Cortex of kidney (tissue), 1 donor: Measurements from ENCODE around the gene UST.

Experiments
- DNase-seq: peaks from one replicate; lab custom pipeline; 2025; lab: John Stamatoyannopoulos, UW

Gene UST

GRCh38 chr6:149060985-149061760 is 314.3 kb downstream of the UST start:
- no peak for DNase-seq

GRCh38 chr6:149061930-149062329 is 315.1 kb downstream of the UST start:
- DNase-seq, result no peak

- DNase-seq, result no peak
Observed at GRCh38 chr6:149062653-149063348, 316.0 kb downstream of the UST start.

GRCh38 chr6:149063468-149063867 is 316.6 kb downstream of the UST start:
- no peak for DNase-seq

- DNase-seq, result no peak
Observed at GRCh38 chr6:149064001-149064659, 317.3 kb downstream of the UST start.

- no peak for DNase-seq
Observed at GRCh38 chr6:149064660-149065015, 317.8 kb downstream of the UST start.

- no peak for DNase-seq
Observed at GRCh38 chr6:149065121-149065520, 318.3 kb downstream of the UST start.

GRCh38 chr6:149065658-149066556 is 319.1 kb downstream of the UST start:
- no peak for DNase-seq

GRCh38 chr6:149071997-149072396 is 325.2 kb downstream of the UST start:
- DNase-seq, result no peak

GRCh38 chr6:149074832-149075258 is 328.0 kb downstream of the UST start:
- DNase-seq, result no peak

GRCh38 chr6:149075616-149076354 is 329.0 kb downstream of the UST start:
- no peak for DNase-seq

GRCh38 chr6:149076355-149076734 is 329.5 kb downstream of the UST start:
- no peak for DNase-seq

GRCh38 chr6:149077208-149077607 is 330.4 kb downstream of the UST start:
- DNase-seq, result no peak

GRCh38 chr6:149078211-149078782 is 331.5 kb downstream of the UST start:
- DNase-seq, result no peak

- DNase-seq, result no peak
Observed at GRCh38 chr6:149079456-149079855, 332.6 kb downstream of the UST start.

- DNase-seq, result no peak
Observed at GRCh38 chr6:149079911-149080491, 333.2 kb downstream of the UST start.

- no peak for DNase-seq
Observed at GRCh38 chr6:149080511-149080910, 333.7 kb downstream of the UST start.

- DNase-seq, result no peak
Observed at GRCh38 chr6:149081281-149081680, 334.5 kb downstream of the UST start.

- no peak for DNase-seq
Observed at GRCh38 chr6:149082320-149082719, 335.5 kb downstream of the UST start.

GRCh38 chr6:149084026-149084425 is 337.2 kb downstream of the UST start:
- no peak for DNase-seq
